ENCODE measurements around the gene MAPK6.
"Not testable (repeated sequence)": the region's sequence is repeated elsewhere in the genome, so short reads cannot be mapped to it uniquely, and the experiment has no call there.

MAPK6 gene

DNA sequence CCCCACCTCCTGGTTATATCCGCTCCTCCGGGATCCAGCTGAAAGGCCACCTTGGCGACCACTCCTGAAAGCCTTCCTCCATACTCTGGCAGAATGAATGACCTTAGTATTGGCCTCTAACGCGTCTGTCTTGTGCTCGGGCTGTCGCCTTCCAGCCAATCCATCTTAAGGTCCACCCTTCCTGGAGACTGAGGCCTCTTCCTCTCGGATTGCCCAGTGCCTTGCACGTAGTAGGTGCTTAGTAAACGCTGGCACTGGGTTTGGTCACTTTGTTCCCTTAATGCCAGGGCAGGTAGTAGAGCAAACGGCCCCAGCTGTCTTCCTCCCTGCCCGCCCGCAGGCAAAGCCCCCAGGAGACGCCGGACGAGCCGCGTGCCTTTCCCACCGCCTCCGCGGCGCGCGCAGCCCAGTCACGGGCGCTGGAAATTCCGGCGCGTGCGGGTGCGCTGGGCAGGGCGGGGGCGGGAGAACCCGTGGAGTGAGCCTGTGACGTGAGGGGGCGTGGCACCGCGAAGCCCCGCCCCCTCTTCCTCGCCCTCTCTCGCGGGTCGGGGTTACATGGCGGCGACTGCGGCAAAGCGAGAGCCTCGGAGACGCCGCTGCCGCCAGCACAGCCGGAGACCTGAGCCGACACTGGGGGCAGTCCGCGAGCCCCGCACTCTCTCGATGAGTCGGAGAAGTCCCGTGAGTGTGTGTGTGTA is at the start of gene MAPK6:
Gene MAPK6, plus strand, starts transcription at position 527 of the 701 bp plus-strand sequence. CDS start 27,242 bp downstream, outside the sequence.
- Mint-ChIP-seq H3K27me3 (no peaks in the 10 kb centered on the region), H3K4me1 (peaks cover 48% of the 10 kb centered on the region), H3K27ac (peak within 1 kb of the TSS; percentile 100), H3K9me3 (no peaks in the 10 kb centered on the region), H3K4me3 (peak within 1 kb of the TSS; percentile 100), H3K36me3 (peaks cover 5% of the 10 kb centered on the region)
- ATAC-seq = peak; percentile 94

DNA sequence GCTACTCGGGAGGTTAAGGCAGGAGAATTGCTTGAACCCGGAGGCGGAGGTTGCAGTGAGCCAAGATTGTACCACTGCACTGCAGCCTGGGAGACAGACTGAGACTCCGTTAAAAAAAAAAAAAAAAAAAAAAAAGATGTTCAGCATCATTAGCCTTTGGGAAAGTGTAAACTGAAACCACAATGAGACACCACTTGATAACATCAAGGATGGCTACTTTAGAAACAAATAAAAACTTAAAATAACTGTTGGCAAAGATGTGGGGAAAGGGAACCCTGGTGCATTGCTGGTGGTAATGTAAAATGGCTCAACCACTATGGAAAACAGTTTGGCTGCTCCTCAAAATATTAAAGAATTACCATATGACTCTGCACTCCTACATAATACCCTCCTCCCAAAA is 49.3 kb upstream of the MAPK6 start:
- Mint-ChIP-seq H3K4me1 (peaks cover 17% of the 10 kb centered on the region), H3K27me3 (no peaks in the 10 kb centered on the region), H3K4me3 (no peak overlapping the region), H3K27ac (no peak overlapping the region), H3K9me3 (peaks cover 9% of the 10 kb centered on the region), H3K36me3 (peaks cover 28% of the 10 kb centered on the region)
- no peak for ATAC-seq

DNA sequence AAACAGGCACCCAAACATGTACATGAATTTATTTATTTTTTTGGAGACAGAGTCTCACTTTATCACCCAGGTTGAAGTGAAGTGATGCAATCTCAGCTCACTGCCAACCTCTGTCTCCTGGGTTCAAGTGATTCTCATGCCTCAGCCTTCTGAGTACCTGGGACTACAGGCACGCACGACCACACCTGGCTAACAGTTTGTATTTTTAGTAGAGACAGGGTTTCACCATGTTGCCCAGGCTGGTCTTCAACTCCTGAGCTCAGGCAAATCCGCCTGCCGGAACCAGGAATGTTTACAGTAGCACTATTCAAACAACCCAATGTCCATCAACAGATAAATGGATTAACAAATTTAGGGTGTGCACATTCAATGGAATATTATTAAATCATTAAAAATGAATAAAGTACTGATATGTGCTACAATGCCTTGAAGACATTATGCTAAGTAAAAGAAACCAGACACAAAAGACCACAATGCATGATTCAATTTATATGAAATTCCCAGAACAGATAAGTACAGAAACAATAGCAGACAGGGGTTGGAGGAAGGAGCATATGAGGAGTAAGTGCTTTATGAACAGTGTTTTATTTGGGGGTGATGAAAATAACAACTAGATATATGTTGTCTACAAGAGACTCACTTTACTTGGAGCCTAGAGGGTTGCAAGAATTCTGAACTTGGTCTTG is 48.7 kb upstream of the MAPK6 start:
- H3K4me3 Mint-ChIP-seq = peak overlapping the region; percentile 97

DNA sequence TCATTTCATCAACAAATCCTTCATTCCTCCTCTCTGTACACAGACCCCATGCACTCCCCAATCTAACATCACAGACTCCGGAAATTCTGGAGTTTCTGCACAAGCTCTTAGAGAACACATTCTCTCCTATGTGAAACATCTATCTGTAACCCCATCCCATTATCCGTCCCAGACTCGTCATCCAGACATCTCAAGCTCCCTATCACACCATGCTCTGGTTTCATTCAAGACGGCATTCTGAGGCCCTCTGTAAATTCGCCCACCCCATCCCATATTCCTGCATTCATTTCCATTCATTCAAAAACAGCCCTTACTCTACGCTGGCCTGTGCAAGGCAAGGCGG is 48.0 kb upstream of the MAPK6 start:
- peak; percentile 37 for ATAC-seq
- no peaks in the 10 kb centered on the region for H3K27me3 Mint-ChIP-seq
- peak overlapping the region; percentile 96 for H3K27ac Mint-ChIP-seq
- peaks cover 18% of the 10 kb centered on the region for H3K36me3 Mint-ChIP-seq
- peaks cover 6% of the 10 kb centered on the region for H3K9me3 Mint-ChIP-seq
- H3K4me3 Mint-ChIP-seq = peak overlapping the region; percentile 97
- H3K4me1 Mint-ChIP-seq = peaks cover 17% of the 10 kb centered on the region

More for the DNA sequence above, 48.7 kb upstream of the MAPK6 start:
- peaks cover 25% of the 10 kb centered on the region for H3K36me3 Mint-ChIP-seq
- H3K4me1 Mint-ChIP-seq = peaks cover 17% of the 10 kb centered on the region
- no peaks in the 10 kb centered on the region for H3K27me3 Mint-ChIP-seq
- H3K27ac Mint-ChIP-seq = peak overlapping the region; percentile 96
- ATAC-seq = no peak
- H3K9me3 Mint-ChIP-seq = peaks cover 9% of the 10 kb centered on the region

DNA sequence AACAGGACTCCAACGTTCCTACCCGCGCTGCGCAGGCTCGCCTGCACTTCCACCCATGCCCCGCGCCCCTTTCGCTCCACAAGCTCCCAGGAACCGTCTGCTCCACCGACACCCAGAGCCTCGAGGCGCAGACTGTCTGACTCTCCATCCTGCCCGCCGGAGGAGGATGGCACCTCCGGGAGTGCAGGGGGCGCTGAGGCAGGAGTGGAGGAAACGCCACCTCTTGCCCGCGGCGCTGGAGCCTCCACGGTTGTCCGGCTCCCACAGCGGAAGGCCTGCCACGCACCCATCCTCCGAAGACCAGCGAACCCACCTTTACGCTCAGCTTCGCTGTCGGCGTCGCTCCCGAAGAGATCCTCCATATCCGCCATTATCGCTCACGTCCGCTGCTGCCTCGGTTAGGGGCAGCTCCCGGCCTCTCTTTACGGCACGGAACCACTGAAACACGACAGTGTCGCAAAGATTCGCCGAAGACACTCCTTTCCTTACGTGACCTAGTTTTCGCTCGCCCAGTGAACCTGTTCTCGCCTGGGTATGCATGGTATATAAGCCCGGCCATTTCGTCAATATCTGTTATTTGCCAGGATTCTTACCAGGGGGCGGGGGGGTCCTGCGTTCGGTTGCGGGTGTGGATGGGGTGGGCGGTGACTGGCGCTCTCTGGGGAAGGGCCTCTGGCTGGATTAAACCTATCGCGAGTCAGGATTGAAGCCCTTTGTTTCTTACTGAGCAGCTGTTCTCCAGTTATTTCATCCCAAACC is 47.5 kb upstream of the MAPK6 start, which contains the start of gene LEO1:
Gene LEO1, minus strand, starts transcription at position 404 of the 759 bp plus-strand sequence. Its CDS starts 33 bp downstream, at position 371.
- peak; percentile 97 for ATAC-seq
- H3K9me3 Mint-ChIP-seq = peaks cover 3% of the 10 kb centered on the region

DNA sequence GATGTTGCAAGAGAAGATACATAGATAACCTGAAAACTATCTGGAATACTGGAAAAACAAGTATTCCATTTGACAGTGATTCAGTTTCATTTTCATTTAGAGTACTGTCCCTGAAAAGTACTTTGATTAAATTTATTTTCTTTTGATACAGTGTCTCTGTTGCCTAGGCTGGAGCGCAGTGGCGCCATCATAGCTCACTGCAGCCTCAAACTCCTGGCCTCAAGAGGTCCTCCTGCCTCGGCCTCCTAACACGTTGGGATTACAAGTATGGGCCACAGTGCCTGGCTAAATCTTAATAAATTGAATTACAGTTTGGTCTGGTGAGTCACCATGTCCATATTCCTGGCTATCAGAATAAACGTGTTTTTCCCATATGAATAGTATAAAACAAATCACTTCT is 45.8 kb upstream of the MAPK6 start:
- H3K4me3 Mint-ChIP-seq = no peak overlapping the region
- H3K27me3 Mint-ChIP-seq = no peaks in the 10 kb centered on the region

More for the DNA sequence above, 47.5 kb upstream of the MAPK6 start, which contains the start of gene LEO1:
- peak within 1 kb of the TSS; percentile 96 for H3K27ac Mint-ChIP-seq
- H3K27me3 Mint-ChIP-seq = no peaks in the 10 kb centered on the region
- peaks cover 17% of the 10 kb centered on the region for H3K4me1 Mint-ChIP-seq
- H3K36me3 Mint-ChIP-seq = peaks cover 12% of the 10 kb centered on the region
- H3K4me3 Mint-ChIP-seq = peak within 1 kb of the TSS; percentile 97

DNA sequence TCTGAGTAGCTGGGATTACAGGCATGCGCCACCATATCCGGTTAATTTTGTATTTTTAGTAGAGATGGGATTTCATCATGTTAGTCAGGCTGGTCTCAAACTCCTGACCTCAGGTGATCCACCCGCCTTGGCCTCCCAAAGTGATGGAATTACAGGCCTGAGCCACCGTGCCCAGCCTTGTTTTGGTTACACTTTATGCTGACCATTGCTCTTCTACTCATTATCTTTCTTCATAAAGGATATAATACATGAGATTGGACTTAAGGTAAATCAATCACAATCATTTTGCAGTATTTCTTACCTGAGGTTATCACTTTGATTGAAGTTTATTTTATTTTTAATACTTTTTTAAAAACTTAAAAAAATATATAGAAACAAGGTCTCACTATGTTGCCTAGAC is 45.2 kb upstream of the MAPK6 start:
- Mint-ChIP-seq H3K27ac (no peak overlapping the region), H3K36me3 (no peaks in the 10 kb centered on the region), H3K27me3 (no peaks in the 10 kb centered on the region), H3K9me3 (no peaks in the 10 kb centered on the region), H3K4me1 (peaks cover 17% of the 10 kb centered on the region), H3K4me3 (no peak overlapping the region)
- no peak for ATAC-seq

More for the DNA sequence above, 45.8 kb upstream of the MAPK6 start:
- no peaks in the 10 kb centered on the region for H3K9me3 Mint-ChIP-seq
- peaks cover 17% of the 10 kb centered on the region for H3K4me1 Mint-ChIP-seq
- ATAC-seq = no peak
- H3K27ac Mint-ChIP-seq = no peak overlapping the region
- no peaks in the 10 kb centered on the region for H3K36me3 Mint-ChIP-seq

DNA sequence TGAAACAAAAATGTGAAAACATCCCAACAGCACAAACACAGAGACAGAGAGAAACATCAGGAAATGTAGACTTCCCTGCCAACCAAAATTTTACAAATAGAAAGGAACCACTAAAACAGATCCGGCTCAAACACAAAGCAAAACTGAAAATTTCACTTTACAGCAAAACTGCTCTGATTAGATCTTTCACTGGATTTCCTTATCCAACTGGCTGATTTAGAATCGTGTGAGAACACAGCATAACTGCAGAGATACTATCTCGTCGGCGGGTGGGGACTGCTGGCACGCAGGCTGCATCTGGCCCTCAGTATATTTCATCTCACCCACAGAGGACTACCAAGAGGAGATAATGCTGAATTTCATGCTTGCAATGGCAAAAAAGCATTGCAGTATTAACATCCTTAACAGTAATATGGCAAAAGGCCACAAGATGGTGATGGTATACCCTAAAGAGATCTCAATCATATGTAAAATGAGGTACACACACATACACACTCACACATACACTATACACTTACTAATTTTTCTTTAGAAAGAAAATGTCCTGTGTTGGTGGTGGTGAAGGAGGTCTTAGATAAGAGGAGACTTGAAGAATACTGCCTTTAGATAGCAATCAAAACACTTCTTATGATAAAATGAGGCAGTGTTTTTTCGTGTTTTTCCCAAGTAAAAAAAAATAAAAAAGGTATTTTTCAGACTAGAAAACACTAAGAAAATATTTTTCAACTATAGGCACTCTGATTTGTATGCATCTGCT is 36.8 kb upstream of the MAPK6 start:
- no peaks in the 10 kb centered on the region for H3K36me3 Mint-ChIP-seq
- peak overlapping the region; percentile 54 for H3K4me3 Mint-ChIP-seq
- H3K27ac Mint-ChIP-seq = peak overlapping the region; percentile 28
- no peaks in the 10 kb centered on the region for H3K27me3 Mint-ChIP-seq
- ATAC-seq = peak; percentile 71
- no peaks in the 10 kb centered on the region for H3K9me3 Mint-ChIP-seq
- H3K4me1 Mint-ChIP-seq = peaks cover 11% of the 10 kb centered on the region

DNA sequence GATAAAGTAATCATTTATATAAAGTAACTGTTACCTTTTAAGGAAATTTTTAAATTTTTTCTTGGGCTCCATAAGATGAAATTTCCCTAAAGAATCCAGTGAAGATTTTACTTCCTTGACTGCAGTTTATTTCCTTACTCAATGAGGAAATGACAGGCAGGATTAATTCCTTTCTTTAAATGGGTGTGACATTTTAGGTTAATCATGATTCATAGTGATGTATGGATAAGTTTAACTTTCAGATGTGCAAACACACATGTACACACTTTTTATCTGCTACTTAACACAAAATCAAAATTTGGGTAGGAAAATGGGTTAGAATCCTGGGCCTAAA is 36.3 kb upstream of the MAPK6 start:
- Mint-ChIP-seq H3K4me1 (peaks cover 11% of the 10 kb centered on the region), H3K27ac (no peak overlapping the region)

DNA sequence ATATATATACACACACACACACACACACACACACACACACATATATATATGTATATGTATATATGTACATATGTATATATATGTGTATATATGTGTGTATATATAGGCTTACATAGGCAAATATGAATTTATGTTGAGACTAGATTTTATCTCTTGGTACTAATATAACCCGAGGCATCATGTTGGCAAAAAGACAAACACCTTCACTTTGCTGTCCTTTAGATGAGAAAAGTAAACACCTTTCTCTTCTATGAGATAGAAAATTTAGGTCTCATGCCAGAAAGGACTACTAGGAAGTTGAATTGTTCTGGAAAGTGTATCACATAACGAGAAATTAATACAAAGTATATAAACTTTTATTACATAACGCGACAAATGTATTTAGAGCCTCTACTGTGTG is 27.9 kb upstream of the MAPK6 start:
- Mint-ChIP-seq H3K4me3 (no peak overlapping the region), H3K27ac (no peak overlapping the region), H3K27me3 (no peaks in the 10 kb centered on the region), H3K4me1 (no peaks in the 10 kb centered on the region), H3K36me3 (no peaks in the 10 kb centered on the region), H3K9me3 (no peaks in the 10 kb centered on the region)
- ATAC-seq = no peak

More for the DNA sequence above, 36.3 kb upstream of the MAPK6 start:
- no peak for ATAC-seq
- no peak overlapping the region for H3K4me3 Mint-ChIP-seq
- H3K27me3 Mint-ChIP-seq = no peaks in the 10 kb centered on the region
- H3K36me3 Mint-ChIP-seq = no peaks in the 10 kb centered on the region
- no peaks in the 10 kb centered on the region for H3K9me3 Mint-ChIP-seq

DNA sequence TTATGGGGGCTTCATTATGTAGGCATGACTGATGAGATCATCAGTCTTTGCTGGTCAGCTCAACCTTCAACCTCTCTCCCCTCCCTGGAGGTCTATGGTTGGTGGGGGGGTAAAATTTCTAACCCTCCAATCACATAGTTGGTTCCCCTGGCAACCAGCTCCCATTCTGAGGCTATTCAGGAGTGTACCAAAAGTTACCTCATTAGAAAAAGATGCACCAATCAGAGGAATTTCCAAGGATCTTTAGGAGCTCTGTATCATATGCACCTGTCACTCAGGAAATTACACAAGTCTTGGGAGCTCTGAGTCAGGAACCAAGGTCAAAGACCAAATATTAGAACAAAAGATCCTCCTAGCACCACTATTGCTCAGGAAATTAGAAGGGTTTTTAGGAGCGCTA is 26.1 kb upstream of the MAPK6 start:
- Mint-ChIP-seq H3K4me1 (no peaks in the 10 kb centered on the region), H3K9me3 (no peaks in the 10 kb centered on the region), H3K36me3 (no peaks in the 10 kb centered on the region), H3K27ac (no peak overlapping the region), H3K4me3 (no peak overlapping the region), H3K27me3 (no peaks in the 10 kb centered on the region)
- ATAC-seq = no peak

DNA sequence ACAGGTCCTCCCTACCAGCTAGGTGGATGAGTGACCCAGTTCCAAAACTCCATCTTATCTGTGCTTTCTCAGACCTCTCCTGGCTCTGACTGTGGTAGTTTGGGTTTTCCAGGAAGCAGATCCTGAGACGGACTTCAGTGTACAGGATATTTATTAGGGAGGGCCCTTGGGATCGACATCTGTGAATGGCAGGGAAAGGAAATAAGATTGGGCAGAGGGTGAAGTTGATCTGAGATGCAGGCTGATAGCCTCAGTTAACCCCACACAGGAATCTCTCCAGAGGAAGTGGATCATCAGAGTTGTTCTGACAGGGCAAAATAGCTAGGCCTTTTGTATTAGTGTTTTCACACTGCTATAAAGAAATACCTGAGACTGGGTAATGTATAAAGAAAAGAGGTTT is 16.7 kb upstream of the MAPK6 start:
- Mint-ChIP-seq H3K4me3 (no peak overlapping the region), H3K9me3 (peaks cover 6% of the 10 kb centered on the region), H3K27me3 (no peaks in the 10 kb centered on the region), H3K36me3 (peaks cover 9% of the 10 kb centered on the region), H3K27ac (peak overlapping the region; percentile 43), H3K4me1 (peaks cover 27% of the 10 kb centered on the region)
- ATAC-seq = no peak

DNA sequence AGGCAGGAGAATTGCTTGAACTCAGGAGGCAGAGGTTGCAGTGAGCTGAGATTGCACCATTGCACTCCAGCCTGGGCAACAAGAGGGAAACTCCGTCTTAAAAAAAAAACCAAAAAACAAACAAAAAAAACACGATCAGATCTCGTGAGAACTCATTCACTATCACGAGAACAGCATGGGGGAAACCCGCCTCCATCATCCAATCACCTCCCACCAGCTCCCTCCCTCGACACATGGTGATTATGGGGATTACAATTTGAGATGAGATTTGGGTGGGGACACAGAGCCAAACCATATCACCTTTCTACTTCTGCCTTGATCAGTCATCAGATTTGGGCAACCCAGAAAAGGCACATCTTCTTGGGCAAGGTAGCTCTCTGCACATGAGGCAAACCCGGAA is 15.9 kb upstream of the MAPK6 start:
- Mint-ChIP-seq H3K27ac (peak overlapping the region; percentile 43), H3K4me1 (peaks cover 32% of the 10 kb centered on the region)
- H3K4me3 Mint-ChIP-seq, H3K36me3 Mint-ChIP-seq, H3K9me3 Mint-ChIP-seq, ATAC-seq, H3K27me3 Mint-ChIP-seq: not testable (repeated sequence)

DNA sequence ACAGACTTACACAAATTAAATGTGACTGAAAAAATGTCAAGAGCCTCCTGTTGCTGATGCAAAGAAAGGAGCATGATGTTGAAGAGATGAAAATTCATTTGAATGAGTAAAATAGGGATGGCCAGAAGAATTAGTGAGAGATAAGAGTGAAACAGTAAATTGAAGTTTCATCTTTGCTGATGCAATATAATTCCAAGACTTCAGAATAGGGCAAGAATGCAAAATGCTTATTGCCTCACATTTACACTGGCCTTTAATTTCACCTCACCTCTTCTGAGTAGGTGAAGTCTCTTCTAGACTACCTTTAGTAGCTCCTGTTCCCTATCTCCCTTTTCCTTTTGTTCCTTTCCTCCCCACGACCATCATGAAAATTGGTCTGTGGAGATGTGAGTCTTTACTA is 15.3 kb upstream of the MAPK6 start:
- H3K36me3 Mint-ChIP-seq = peaks cover 9% of the 10 kb centered on the region
- no peak overlapping the region for H3K27ac Mint-ChIP-seq
- peaks cover 38% of the 10 kb centered on the region for H3K4me1 Mint-ChIP-seq
- H3K4me3 Mint-ChIP-seq = no peak overlapping the region
- H3K27me3 Mint-ChIP-seq = no peaks in the 10 kb centered on the region
- peaks cover 6% of the 10 kb centered on the region for H3K9me3 Mint-ChIP-seq
- no peak for ATAC-seq

DNA sequence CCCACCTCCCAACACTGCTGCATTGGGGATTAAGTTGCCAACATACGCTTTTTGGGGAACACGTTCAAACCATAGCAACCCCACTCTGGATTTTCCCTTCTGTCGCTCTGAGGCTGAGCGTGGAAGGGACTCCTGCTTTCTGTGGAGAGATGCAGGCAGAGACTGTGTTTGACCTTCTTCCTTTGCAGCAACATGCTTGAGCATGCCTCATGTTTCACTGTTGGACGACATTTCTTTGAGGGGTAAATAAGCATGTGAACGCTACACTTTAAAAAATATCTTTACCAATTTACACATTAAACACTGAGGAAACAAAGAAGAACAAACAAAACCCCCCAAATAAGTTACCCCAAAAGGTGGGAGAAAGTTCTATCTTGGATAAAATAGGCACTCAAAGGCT is 14.2 kb upstream of the MAPK6 start:
- ATAC-seq = no peak
- peaks cover 43% of the 10 kb centered on the region for H3K4me1 Mint-ChIP-seq
- peak overlapping the region; percentile 82 for H3K27ac Mint-ChIP-seq
- peaks cover 6% of the 10 kb centered on the region for H3K9me3 Mint-ChIP-seq
- no peaks in the 10 kb centered on the region for H3K27me3 Mint-ChIP-seq
- H3K4me3 Mint-ChIP-seq = no peak overlapping the region
- H3K36me3 Mint-ChIP-seq = peaks cover 9% of the 10 kb centered on the region

Measured in stimulated activated memory B cell treated with anti-CD40 and anti-IgM and Interleukin-4, amounts not matched to agents 10 μg/mL and 1 μg/mL and 100 μg/mL, for 72 hours (primary cell).